K562 (cell line): Measurements from ENCODE around the gene SLC25A44. TPM values are rescaled to one million over a fixed set of nuclear protein-coding genes. Genes with fewer than 3 reads are reported as not detected.

ENCODE experiments used
- ARHGAP35 ChIP-seq: fragments of 450-650 bp; IDR thresholded peaks from 2 replicates; pipeline ENCODE4 v1.6.1; 2018; ENCODE audit not compliant: partially characterized antibody
- BACH1 ChIP-seq: fragments of 200-800 bp; sonication (Bioruptor generic); IDR thresholded peaks from 2 replicates; pipeline ENCODE4 v1.6.1; 2016; ENCODE audit warnings: missing genetic modification characterization, missing compliant biosample characterization
- BCOR ChIP-seq: fragments of 450-650 bp; IDR thresholded peaks from 2 replicates; pipeline ENCODE4 v1.6.1; 2016
- FOXJ2 ChIP-seq: fragments of 200-800 bp; sonication (Bioruptor generic); IDR thresholded peaks from 2 replicates; pipeline ENCODE4 v1.6.1; 2016; ENCODE audit warnings: missing genetic modification characterization, missing compliant biosample characterization
- GATA2 ChIP-seq: sonication (generic); formaldehyde crosslinking; IDR thresholded peaks from 2 replicates; pipeline ENCODE4 v1.4.0; 2020; ENCODE audit warnings: mild to moderate bottlenecking, missing genetic modification reagents
- GTF2A2 ChIP-seq: IDR thresholded peaks from 2 replicates; pipeline ENCODE4 v1.6.1; 2016; ENCODE audit warnings: mild to moderate bottlenecking, missing genetic modification characterization, missing compliant biosample characterization
- MCM5 ChIP-seq: fragments of 450-650 bp; IDR thresholded peaks from 2 replicates; pipeline ENCODE4 v1.6.1; 2016; ENCODE audit warnings: low read depth
- NFE2L1 ChIP-seq: fragments of 450-650 bp; IDR thresholded peaks from 2 replicates; pipeline ENCODE4 v1.6.1; 2016; ENCODE audit warnings: missing genetic modification characterization, low read depth, mild to moderate bottlenecking, missing compliant biosample characterization, moderate library complexity, borderline replicate concordance
- PTBP1 ChIP-seq: fragments of 200-400 bp; formaldehyde crosslinking; IDR thresholded peaks from 2 replicates; pipeline ENCODE4 v1.6.1; 2017; ENCODE audit warnings: low read depth, low read length
- RNF2 ChIP-seq: sonication (generic); IDR thresholded peaks from 2 replicates; pipeline ENCODE4 v1.6.1; 2016
- SAFB ChIP-seq: fragments of 200-400 bp; formaldehyde crosslinking; IDR thresholded peaks from 2 replicates; pipeline ENCODE4 v1.6.1; 2017; ENCODE audit warnings: low read depth, low read length, borderline replicate concordance
- TBL1XR1 ChIP-seq, 2 experiments: IDR thresholded peaks; 2 replicates each; pipeline ENCODE4 v1.6.1; 2012; ENCODE audit warnings: improper control_type of control experiment in 2 of 2, low read length in 2 of 2, mild to moderate bottlenecking in 1 of 2
- ZNF174 ChIP-seq: fragments of 250-450 bp; sonication (Bioruptor Pico); IDR thresholded peaks from 2 replicates; pipeline ENCODE4 v1.4.0; 2020; ENCODE audit warnings: mild to moderate bottlenecking
- ZNF184 ChIP-seq: sonication (generic); formaldehyde crosslinking; IDR thresholded peaks from 2 replicates; pipeline ENCODE4 v1.5.0; 2020; ENCODE audit warnings: missing genetic modification reagents
- ZNF584 ChIP-seq: fragments of 200-800 bp; sonication (Bioruptor generic); IDR thresholded peaks from 2 replicates; pipeline ENCODE4 v1.6.1; 2016; ENCODE audit warnings: low read depth, mild to moderate bottlenecking, missing genetic modification characterization, missing compliant biosample characterization
- ZNF766 ChIP-seq: fragments of 200-800 bp; sonication (Bioruptor generic); conservative IDR thresholded peaks from 2 replicates; pipeline ENCODE4 v1.6.1; 2016; ENCODE audit warnings: missing genetic modification characterization, missing compliant biosample characterization
- ZSCAN29 ChIP-seq: fragments of 450-650 bp; IDR thresholded peaks from 2 replicates; pipeline ENCODE4 v1.6.1; 2017
- ZZZ3 ChIP-seq: fragments of 450-650 bp; IDR thresholded peaks from 2 replicates; pipeline ENCODE4 v1.6.1; 2016; ENCODE audit warnings: antibody characterized with exemption, mild to moderate bottlenecking, moderate library complexity
- polyA plus RNA-seq, 8 experiments: library from polyadenylated mRNA; depleted of rRNA in 4 of 8; stranded (reverse) in 5 of 8; unstranded in 3 of 8; fragments of >200 nt; fragmentation: Nextera tagmentation in 2 of 8; fragmentation: Illumina TruSeq in 1 of 8; extraction: Ambion mirVana in 2 of 8; extraction: Trizol in 1 of 8; gene quantifications; 2 replicates each; pipeline versions ENCODE4 v1.2.1 to v1.2.3, GENCODE V29; 2011 to 2014; ENCODE audit warnings: inconsistent platforms in 1 of 8, missing spikeins in 1 of 8
- total RNA-seq, 7 experiments: library from RNA; depleted of rRNA in 6 of 7; stranded (reverse); fragments of >200 nt in 6 of 7; fragmentation: Illumina TruSeq in 2 of 7; extraction: Trizol in 2 of 7; gene quantifications; 2 replicates each; pipeline versions ENCODE4 v1.2.1 to v1.2.3, GENCODE V29; 2011 to 2021; ENCODE audit warnings: low replicate concordance in 1 of 7
- TF ChIP-seq, protein P1 (sequence below): fragments of 450-650 bp; IDR thresholded peaks from 2 replicates; pipeline ENCODE4 v1.6.1; 2014; ENCODE audit warnings: low read depth, mild to moderate bottlenecking, moderate library complexity, borderline replicate concordance
- TF ChIP-seq, protein P2 (sequence below): sonication (generic); formaldehyde crosslinking; IDR thresholded peaks from 2 replicates; pipeline ENCODE4 v1.8.1; 2023; ENCODE audit warnings: missing genetic modification reagents, mild to moderate bottlenecking, borderline replicate concordance
- TF ChIP-seq, protein P3 (sequence below): IDR thresholded peaks from 2 replicates; pipeline ENCODE4 v1.6.1; 2012; ENCODE audit warnings: low read depth, low read length, improper control_type of control experiment, borderline replicate concordance

The SLC25A44 gene
- total and polyA plus RNA-seq, 9 of the 15 experiments (the other 6 are each of a cell fraction or from before 2014, with no cell fraction given) = 4.4 to 22.8 (median 12.5) TPM

DNA sequence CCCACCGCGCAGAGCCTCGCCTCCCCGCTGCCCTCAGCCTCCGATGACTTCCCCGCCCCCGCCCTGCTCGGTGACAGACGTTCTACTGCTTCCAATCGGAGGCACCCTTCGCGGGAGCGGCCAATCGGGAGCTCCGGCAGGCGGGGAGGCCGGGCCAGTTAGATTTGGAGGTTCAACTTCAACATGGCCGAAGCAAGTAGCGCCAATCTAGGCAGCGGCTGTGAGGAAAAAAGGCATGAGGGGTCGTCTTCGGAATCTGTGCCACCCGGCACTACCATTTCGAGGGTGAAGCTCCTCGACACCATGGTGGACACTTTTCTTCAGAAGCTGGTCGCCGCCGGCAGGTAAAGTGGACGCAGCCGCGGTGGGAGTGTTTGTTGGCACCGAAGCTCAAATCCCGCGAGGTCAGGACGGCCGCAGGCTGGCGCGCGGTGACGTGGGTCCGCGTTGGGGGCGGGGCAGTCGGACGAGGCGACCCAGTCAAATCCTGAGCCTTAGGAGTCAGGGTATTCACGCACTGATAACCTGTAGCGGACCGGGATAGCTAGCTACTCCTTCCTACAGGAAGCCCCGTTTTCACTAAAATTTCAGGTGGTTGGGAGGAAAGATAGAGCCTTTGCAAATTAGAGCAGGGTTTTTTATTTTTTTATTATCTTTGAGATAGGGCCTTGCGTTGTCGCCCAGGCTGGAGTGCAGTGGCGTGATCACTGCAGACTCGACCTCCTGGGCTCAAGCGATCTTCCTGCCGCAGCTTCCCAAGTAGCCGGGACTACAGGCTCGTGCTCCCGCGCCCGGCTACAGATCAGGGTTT is 19.1 kb downstream of the SLC25A44 start, which contains the start of gene PMF1 (continued):
- TF ChIP-seq, protein P1, sequence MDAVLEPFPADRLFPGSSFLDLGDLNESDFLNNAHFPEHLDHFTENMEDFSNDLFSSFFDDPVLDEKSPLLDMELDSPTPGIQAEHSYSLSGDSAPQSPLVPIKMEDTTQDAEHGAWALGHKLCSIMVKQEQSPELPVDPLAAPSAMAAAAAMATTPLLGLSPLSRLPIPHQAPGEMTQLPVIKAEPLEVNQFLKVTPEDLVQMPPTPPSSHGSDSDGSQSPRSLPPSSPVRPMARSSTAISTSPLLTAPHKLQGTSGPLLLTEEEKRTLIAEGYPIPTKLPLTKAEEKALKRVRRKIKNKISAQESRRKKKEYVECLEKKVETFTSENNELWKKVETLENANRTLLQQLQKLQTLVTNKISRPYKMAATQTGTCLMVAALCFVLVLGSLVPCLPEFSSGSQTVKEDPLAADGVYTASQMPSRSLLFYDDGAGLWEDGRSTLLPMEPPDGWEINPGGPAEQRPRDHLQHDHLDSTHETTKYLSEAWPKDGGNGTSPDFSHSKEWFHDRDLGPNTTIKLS = peak; percentile 96
- TF ChIP-seq RNF2 (0 out of 2 replicates have a peak, but pooled peaks have one; percentile 44), GATA2 (CRISPR knock-in tag) (no peak), BACH1 (tag) (no peak), BCOR (0 out of 2 replicates have a peak, but pooled peaks have one; percentile 5), SAFB (no peak), ZZZ3 (no peak), PTBP1 (no peak), ZNF766 (CRISPR knock-in tag) (no peak), GTF2A2 (tag) (no peak), MCM5 (no peak), ZNF174 (CRISPR knock-in tag) (no peak), FOXJ2 (tag) (no peak), TBL1XR1 (IDR thresholded peaks at IDR 0.05; ENCODE audit: low read length in 2 of 2) (no peak), ZNF184 (CRISPR knock-in tag) (no peak), ZSCAN29 (no peak), ZNF584 (CRISPR knock-in tag) (no peak), ARHGAP35 (peak; percentile 85), NFE2L1 (no peak)
- TF ChIP-seq, protein P2, sequence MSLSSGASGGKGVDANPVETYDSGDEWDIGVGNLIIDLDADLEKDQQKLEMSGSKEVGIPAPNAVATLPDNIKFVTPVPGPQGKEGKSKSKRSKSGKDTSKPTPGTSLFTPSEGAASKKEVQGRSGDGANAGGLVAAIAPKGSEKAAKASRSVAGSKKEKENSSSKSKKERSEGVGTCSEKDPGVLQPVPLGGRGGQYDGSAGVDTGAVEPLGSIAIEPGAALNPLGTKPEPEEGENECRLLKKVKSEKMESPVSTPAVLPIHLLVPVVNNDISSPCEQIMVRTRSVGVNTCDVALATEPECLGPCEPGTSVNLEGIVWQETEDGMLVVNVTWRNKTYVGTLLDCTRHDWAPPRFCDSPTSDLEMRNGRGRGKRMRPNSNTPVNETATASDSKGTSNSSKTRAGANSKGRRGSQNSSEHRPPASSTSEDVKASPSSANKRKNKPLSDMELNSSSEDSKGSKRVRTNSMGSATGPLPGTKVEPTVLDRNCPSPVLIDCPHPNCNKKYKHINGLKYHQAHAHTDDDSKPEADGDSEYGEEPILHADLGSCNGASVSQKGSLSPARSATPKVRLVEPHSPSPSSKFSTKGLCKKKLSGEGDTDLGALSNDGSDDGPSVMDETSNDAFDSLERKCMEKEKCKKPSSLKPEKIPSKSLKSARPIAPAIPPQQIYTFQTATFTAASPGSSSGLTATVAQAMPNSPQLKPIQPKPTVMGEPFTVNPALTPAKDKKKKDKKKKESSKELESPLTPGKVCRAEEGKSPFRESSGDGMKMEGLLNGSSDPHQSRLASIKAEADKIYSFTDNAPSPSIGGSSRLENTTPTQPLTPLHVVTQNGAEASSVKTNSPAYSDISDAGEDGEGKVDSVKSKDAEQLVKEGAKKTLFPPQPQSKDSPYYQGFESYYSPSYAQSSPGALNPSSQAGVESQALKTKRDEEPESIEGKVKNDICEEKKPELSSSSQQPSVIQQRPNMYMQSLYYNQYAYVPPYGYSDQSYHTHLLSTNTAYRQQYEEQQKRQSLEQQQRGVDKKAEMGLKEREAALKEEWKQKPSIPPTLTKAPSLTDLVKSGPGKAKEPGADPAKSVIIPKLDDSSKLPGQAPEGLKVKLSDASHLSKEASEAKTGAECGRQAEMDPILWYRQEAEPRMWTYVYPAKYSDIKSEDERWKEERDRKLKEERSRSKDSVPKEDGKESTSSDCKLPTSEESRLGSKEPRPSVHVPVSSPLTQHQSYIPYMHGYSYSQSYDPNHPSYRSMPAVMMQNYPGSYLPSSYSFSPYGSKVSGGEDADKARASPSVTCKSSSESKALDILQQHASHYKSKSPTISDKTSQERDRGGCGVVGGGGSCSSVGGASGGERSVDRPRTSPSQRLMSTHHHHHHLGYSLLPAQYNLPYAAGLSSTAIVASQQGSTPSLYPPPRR (CRISPR knock-in tag) = no peak
- TF ChIP-seq, protein P3, sequence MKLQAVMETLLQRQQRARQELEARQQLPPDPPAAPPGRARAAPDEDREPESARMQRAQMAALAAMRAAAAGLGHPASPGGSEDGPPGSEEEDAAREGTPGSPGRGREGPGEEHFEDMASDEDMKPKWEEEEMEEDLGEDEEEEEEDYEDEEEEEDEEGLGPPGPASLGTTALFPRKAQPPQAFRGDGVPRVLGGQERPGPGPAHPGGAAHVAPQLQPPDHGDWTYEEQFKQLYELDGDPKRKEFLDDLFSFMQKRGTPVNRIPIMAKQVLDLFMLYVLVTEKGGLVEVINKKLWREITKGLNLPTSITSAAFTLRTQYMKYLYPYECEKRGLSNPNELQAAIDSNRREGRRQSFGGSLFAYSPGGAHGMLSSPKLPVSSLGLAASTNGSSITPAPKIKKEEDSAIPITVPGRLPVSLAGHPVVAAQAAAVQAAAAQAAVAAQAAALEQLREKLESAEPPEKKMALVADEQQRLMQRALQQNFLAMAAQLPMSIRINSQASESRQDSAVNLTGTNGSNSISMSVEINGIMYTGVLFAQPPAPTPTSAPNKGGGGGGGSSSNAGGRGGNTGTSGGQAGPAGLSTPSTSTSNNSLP = no peak
